HFF-Myc (cell line): ENCODE data around the gene SH2D6.
"Not testable (repeated sequence)": the region's sequence is repeated elsewhere in the genome, so short reads cannot be mapped to it uniquely, and the experiment has no call there.

Experiments used
- DNase-seq: peaks from one replicate; pipeline ENCODE4 v3.0.0-alpha.2; 2011; ENCODE audit warnings: low read depth; ENCODE audit errors: extremely low read depth
- H3K4me3 ChIP-seq: replicated peaks from 2 replicates; pipeline ENCODE4 v1.5.1; 2011; ENCODE audit warnings: low read depth, mild to moderate bottlenecking, control low read depth, low read length
- TF ChIP-seq, protein P1 (sequence below): IDR thresholded peaks from 2 replicates; pipeline ENCODE4 v1.5.1; 2012; ENCODE audit warnings: mild to moderate bottlenecking, low read depth, low read length, control low read depth; ENCODE audit errors: missing control alignments

Gene SH2D6

DNA sequence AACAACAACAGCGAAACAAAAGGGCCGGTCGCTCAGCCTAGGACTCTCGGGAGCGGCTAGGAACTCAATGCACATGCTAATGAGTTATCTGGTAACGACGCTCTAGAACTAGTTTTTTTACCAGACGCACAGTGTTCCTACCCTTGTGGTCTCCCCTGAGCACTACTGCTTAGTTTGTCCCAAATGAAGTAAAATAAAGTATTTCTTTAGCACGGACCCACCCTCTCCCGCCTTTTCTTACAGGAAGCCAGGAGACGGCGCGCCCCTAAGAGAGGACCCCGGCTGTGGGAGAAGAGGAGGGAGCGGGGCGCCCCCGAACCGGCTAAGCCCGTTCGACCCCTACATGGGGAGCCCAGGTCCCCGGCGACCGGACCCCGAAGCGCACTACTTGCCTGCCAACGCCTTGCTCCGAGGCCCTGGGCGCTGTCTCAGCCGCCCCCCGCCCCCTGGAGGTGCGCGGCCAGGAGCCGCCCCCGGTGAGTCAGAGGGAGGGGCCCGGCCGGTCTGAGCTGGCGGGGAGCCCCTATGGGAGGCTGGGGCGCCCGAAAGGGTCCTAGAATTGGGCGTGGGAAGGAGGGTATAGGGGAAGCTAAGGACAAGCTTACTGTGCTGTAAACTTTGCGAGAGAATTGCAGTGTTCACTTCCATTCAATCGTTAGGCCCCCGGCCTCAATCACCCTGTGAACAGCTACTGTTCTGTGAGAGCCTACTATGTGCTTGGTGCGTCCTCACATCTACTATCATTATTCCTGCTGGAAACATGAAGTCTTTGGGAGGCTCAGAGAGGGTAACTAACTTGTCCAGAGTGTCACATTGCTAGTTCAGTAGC, 4.7 kb upstream of the SH2D6 start:
- TF ChIP-seq, protein P1, sequence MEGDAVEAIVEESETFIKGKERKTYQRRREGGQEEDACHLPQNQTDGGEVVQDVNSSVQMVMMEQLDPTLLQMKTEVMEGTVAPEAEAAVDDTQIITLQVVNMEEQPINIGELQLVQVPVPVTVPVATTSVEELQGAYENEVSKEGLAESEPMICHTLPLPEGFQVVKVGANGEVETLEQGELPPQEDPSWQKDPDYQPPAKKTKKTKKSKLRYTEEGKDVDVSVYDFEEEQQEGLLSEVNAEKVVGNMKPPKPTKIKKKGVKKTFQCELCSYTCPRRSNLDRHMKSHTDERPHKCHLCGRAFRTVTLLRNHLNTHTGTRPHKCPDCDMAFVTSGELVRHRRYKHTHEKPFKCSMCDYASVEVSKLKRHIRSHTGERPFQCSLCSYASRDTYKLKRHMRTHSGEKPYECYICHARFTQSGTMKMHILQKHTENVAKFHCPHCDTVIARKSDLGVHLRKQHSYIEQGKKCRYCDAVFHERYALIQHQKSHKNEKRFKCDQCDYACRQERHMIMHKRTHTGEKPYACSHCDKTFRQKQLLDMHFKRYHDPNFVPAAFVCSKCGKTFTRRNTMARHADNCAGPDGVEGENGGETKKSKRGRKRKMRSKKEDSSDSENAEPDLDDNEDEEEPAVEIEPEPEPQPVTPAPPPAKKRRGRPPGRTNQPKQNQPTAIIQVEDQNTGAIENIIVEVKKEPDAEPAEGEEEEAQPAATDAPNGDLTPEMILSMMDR = no peak
- DNase-seq = no peak
- peak overlapping the region; percentile 51 for H3K4me3 ChIP-seq

- not testable (repeated sequence) for H3K4me3 ChIP-seq, DNase-seq
Observed at GRCh38 chr2:85414421-85414759, 4.1 kb upstream of the SH2D6 start.

DNA sequence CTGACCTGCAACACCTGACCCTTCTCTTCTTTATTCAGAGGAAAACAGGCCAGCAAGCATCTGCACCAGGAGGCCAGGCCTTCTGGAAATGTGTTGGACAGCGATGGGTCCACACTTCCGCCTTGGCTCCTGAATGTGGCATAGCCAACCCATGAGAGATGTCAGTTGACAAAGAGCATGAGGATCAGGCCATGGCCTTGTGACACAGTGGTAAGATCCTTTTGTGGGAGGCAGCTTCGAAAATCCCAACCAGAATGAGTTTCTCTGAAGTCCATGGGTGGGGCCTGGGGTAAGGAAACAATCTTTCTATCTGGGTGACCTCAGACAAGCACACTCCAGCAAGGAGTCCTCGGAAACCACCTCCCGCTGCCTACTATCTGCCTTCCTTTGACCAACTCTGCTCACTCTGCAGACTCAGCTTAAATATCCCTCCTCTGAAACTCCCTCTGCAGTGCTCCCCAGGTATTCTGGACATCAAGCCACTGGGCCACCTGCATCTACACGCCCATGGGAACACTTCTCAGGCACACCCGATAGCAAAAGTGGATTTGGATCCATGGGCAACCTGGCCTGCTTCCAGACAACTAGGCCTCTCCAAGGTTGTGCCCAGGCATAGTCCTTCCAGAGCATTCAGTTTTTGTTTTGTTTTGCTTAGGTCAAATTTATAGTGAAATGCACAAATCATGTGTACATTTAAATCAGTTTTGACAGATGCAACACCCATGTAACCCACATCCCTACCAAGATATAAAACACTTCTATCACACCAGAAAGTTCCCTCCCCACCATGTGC, 3.6 kb upstream of the SH2D6 start:
- no peak overlapping the region for H3K4me3 ChIP-seq
- no peak for DNase-seq
- TF ChIP-seq, protein P1 = no peak

- no peak overlapping the region for H3K4me3 ChIP-seq
- TF ChIP-seq, protein P1 = no peak
- DNase-seq = no peak
Observed at GRCh38 chr2:85415980-85416650, 2.4 kb upstream of the SH2D6 start.

DNA sequence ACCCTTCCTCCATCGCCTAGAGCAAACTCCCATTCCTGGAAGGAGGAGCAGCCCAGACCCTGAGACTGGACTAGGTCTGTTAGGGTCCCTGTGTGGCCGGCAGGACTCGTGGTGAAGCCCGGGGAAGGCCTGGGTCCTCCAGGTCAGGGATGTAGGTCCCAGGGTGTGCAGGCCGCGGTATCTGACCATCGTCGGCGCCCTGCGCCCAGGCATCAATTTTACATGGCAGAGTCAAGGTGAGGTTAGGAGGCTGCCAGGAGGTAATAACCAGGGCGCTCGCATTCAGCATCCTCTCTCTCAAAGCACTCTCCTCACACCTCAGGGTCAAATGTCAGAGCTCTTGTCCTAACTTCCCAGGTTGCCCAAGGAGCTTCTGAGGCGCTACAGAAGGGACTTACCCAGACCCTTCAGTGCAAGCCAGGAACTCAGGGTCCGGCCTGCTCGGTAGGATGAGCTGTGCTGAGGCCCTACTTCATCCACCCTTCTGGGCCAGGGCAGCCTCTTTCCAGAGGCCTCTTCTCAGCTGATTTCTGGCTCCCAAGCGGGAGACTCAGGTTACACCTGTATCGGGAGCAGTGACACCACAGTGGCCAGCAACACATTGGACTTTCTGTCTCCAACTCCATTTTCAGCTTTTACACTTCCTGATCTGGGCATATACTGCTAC, 628 bp downstream of the SH2D6 start:
- DNase-seq = no peak
- peak overlapping the region; percentile 62 for H3K4me3 ChIP-seq
- TF ChIP-seq, protein P1 = no peak

- DNase-seq = peak; percentile 58
- TF ChIP-seq, protein P1 = peak; percentile 90
- no peak overlapping the region for H3K4me3 ChIP-seq
Observed at GRCh38 chr2:85420536-85421259, 2.2 kb downstream of the SH2D6 start.
